ENCODE measurements around the gene THEMIS.

GRCh38 chr6:127791779-127792528 is 108.9 kb downstream of the THEMIS start:
- TF ChIP-seq CTCF (optimal IDR thresholded peaks at IDR 0.05 in 1 of 3, IDR thresholded peaks at IDR 0.05 in 1 of 3, conservative IDR thresholded peaks at IDR 0.05 in 1 of 3; ENCODE audit: extremely low read depth in 1 of 3, insufficient read depth in 2 of 3, low read length in 3 of 3) (no peak), EZH2 (IDR thresholded peaks at IDR 0.05; ENCODE audit: low read length) (no peak)
